ENCODE results near the gene CFAP126. TPM values are rescaled to one million over a fixed set of nuclear protein-coding genes. Genes with fewer than 3 reads are reported as not detected.
"Not testable (repeated sequence)": the region's sequence is repeated elsewhere in the genome, so short reads cannot be mapped to it uniquely, and the experiment has no call there.

Gene CFAP126
- polyA plus RNA-seq, 1 donor = 1.8 TPM

DNA sequence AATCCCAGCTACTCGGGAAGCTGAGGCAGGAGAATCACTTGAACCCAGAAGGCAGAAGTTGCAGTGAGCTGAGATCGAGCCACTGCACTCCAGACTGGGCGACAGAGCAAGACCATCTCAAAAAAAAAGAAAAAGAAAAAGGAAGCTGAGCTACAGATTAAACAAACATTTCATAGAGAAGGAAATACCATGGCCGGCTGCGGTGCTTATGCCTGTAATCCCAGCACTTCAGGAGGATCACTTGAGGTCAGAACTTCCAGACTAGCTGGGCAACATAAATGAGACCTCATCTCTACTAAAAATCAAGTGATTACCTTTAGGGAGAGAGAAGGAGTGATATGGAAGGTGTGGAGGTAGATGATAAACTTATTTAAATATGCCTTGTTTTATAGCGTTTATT, 14.0 kb upstream of the CFAP126 start:
- no peak for DNase-seq (ENCODE audit: low read depth)

DNA sequence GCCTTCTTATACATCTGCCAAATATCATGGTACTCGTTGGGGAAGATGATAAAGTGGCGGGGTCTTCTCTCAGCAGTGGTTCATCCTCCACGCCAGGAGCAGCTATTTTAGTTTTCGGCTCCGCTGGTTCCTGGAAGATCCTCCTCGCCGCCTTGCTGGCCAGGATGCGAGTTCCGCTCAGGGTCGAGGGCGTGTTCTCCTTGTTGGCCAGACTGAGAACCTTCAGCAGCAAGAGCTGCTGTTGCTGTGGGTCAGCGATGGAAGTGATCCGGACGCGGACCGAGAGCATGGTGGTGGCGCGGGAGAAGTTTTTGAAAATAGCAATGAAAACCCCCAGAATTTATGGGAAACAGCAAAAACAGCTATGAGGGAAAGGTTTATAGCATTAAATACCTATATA, 11.4 kb upstream of the CFAP126 start:
- no peak for DNase-seq (ENCODE audit: low read depth)

DNA sequence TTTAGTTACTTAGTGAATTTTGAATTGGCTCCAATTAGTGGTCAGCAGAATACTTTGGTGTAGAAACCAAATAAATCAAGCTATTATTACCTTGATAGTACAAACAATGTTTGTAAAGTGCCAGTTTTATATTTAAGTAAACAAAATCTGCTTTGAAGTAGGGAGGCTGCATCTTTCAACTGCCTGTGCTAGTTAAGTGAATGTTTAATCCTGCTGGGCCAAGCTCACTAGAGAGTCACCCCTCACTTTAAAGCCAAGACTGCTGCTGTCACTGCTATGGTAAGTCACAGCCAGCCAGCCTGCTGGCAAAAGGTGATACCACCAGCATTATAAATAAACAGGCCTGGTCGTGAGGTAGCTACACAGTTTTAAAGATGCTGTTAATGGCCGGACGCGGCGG, 10.3 kb upstream of the CFAP126 start:
- DNase-seq (ENCODE audit: low read depth) = no peak

GRCh38 chr1:161374373-161374772, 6.7 kb upstream of the CFAP126 start:
- no peak for DNase-seq (ENCODE audit: low read depth)

DNA sequence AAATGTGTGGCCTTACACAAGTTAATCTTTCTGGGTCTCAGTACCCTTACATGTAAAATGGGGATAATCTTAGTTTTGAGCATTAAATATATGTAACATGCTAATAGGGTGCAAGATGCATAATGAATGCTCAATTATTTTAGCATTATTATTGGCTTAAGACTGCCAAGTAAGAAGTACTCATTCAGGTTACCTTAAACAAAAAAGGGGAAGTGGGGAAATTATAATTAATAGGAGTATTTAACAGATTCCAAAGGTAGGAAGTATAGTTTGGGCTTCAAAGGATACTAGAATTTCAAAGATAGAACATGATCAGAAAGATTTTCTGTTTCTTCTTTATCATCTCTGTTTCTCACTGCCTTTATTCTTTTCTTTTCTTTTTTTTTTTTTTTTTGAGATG, 5.8 kb upstream of the CFAP126 start:
- DNase-seq (ENCODE audit: low read depth) = no peak

GRCh38 chr1:161365207-161365606, 2.5 kb downstream of the CFAP126 start:
- no peak for DNase-seq (ENCODE audit: low read depth)

DNA sequence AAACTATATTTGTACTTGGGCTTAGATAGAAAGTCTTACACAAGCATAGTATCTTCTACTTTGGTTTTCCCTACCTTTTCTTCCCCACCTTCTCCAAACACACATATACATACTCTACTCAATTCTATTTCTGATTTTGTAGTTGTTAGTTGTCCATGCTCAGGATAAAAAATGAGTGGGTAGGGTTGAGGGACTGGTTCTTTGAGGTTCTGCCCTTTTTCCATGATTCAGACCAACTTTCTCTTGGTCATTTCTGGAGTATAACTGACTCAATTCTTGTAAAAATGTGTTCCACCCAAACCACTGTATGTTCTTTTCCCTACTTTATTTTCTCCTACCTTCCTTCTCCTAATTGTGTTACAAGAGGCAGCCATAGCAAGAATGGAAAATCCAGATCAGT, 3.3 kb downstream of the CFAP126 start:
- DNase-seq (ENCODE audit: low read depth) = no peak

- DNase-seq (ENCODE audit: low read depth) = no peak
Measured at GRCh38 chr1:161359291-161359690, 8.4 kb downstream of the CFAP126 start.

DNA sequence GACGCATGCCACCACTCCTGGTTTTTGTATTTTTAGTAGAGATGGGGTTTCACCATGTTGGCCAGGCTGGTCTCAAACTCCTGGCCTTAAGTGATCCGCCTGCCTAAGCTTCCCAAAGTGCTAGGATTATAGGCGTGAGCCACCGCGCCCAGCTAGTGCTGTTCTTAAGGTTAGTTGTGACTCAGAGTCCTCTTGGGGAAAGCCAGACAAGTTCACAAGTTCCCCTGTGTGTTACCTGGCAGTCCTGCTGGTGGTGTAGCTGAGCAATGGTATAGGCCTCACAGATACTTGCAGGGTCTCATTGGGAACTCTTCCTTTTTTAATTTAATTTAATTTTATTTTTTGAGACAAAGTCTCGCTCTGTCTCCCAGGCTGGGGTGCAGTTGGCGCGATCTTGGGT, 10.6 kb downstream of the CFAP126 start:
- DNase-seq (ENCODE audit: low read depth) = no peak

- no peak for DNase-seq (ENCODE audit: low read depth)
Measured at GRCh38 chr1:161351482-161351881, 16.2 kb downstream of the CFAP126 start.

- no peak for DNase-seq (ENCODE audit: low read depth)
Measured at GRCh38 chr1:161350671-161351070, 17.0 kb downstream of the CFAP126 start.

GRCh38 chr1:161342821-161343220, 24.9 kb downstream of the CFAP126 start:
- no peak for DNase-seq (ENCODE audit: low read depth)

GRCh38 chr1:161342177-161342576, 25.5 kb downstream of the CFAP126 start:
- DNase-seq (ENCODE audit: low read depth) = no peak

- DNase-seq (ENCODE audit: low read depth) = no peak
Measured at GRCh38 chr1:161335796-161336195, 31.9 kb downstream of the CFAP126 start.

DNA sequence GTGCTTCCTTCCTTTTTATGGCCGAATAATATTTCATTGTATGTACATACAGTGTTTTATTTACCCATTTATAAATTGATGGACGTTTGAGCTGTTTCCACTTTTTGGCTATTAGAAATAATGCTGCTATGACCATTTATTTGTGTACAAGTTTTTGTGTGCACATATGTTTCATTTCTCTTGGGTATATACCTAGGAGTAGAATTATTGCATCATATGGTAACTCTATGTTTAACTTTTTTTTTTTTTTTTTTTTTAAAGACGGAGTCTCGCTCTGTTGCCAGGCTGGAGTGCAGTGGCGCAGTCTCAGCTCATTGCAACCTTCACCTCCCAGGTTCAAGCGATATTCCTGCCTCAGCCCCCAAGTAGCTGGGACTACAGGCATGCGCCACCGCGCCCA, 34.5 kb downstream of the CFAP126 start:
- no peak for DNase-seq (ENCODE audit: low read depth)

DNA sequence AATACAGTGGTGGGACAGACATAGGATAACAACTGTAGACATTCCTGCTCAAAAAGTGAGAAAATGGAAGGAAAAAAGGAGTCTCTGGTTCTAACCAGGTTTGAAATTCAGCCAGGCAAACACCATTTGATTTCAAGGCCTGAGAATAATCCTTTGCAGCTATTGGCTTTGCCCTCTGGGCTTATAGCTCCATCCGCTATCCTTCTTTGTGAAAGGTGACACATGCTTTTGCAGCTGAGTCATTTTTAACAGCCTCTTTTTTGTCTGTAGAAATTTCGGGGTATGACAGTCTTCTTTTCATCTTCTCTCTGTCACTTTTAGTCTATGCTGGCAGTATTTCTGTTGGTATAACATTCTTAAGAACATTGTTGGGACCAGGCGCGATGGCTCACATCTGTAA, 37.3 kb downstream of the CFAP126 start:
- no peak for DNase-seq (ENCODE audit: low read depth)

DNA sequence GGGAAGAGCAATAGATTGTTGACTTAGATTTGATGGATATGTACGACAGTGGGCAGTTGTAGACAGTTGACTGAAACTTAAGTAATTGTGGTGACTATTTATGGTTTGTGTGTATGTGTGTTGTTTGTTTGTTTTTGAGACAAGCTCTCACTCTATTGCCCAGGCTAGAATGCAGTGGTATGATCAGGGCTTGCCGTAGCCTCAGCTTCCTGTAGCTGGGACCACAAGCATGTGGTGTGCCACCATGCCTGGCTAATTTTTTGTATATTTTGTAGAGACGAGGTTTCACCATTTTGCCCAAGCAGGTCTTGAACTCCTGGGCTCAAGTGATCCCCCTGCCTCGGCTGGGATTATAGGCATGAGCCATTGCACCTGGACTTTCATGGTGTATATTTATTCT, 43.7 kb downstream of the CFAP126 start:
- DNase-seq (ENCODE audit: low read depth) = no peak

DNA sequence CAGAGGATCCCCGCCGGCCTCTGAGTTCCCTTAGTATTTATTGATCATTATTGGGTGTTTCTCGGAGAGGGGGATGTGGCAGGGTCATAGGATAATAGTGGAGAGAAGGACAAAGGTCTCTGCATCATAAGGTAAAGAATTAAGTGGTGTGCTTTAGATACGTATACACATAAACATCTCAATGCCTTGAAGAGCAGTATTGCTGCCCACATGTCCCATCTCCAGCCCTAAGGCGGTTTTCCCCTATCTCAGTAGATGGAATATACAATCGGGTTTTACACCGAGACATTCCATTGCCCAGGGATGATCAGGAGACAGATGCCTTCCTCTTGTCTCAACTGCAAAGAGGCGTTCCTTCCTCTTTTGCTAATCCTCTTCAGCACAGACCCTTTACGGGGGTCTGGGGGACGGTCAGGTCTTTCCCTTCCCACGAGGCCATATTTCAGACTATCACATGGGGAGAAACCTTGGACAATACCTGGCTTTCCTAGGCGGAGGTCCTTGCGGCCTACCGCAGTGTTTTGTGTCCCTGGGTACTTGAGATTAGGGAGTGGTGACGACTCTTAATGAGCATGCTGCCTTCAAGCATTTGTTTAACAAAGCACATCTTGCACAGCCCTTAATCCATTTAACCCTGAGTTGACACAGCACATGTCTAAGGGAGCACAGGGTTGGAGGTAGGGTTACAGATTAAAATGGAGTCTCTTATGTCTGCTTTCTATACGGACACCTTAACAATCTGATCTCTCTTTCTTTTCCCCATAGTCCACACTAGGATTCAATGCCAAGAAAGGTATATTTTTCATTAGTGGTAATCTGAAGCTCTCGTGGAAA, 51.6 kb downstream of the CFAP126 start:
- not testable (repeated sequence) for DNase-seq (ENCODE audit: low read depth)

Other genes starting within 250 kb of the CFAP126 start
- 68.4 TPM for gene PFDN2, start 249.8 kb downstream of the CFAP126 start, polyA plus RNA-seq (ENCODE audit: insufficient read length)
- gene NIT1, start 249.8 kb downstream of the CFAP126 start, polyA plus RNA-seq (ENCODE audit: insufficient read length) = 32.7 TPM
- 47.1 TPM for gene DEDD, start 235.2 kb downstream of the CFAP126 start, polyA plus RNA-seq (ENCODE audit: insufficient read length)
- 98.9 TPM for gene UFC1, start 213.9 kb downstream of the CFAP126 start, polyA plus RNA-seq (ENCODE audit: insufficient read length)
- gene USP21, start 208.4 kb downstream of the CFAP126 start, polyA plus RNA-seq (ENCODE audit: insufficient read length) = 26.6 TPM
- 18.2 TPM for gene PPOX, start 201.4 kb downstream of the CFAP126 start, polyA plus RNA-seq (ENCODE audit: insufficient read length)
- 22.2 TPM for gene B4GALT3, start 190.4 kb downstream of the CFAP126 start, polyA plus RNA-seq (ENCODE audit: insufficient read length)
- 11.8 TPM for gene ADAMTS4, start 168.8 kb downstream of the CFAP126 start, polyA plus RNA-seq (ENCODE audit: insufficient read length)
- gene NDUFS2, start 165.5 kb downstream of the CFAP126 start, polyA plus RNA-seq (ENCODE audit: insufficient read length) = 142 TPM
- gene FCER1G, start 152.6 kb downstream of the CFAP126 start, polyA plus RNA-seq (ENCODE audit: insufficient read length) = 13.2 TPM
- gene APOA2, start 144.2 kb downstream of the CFAP126 start, polyA plus RNA-seq (ENCODE audit: insufficient read length) = not detected
- 9.8 TPM for gene TOMM40L, start 141.8 kb downstream of the CFAP126 start, polyA plus RNA-seq (ENCODE audit: insufficient read length)
- gene NR1I3, start 129.7 kb downstream of the CFAP126 start, polyA plus RNA-seq (ENCODE audit: insufficient read length) = 0.83 TPM
- 0.38 TPM for gene PCP4L1, start 109.1 kb downstream of the CFAP126 start, polyA plus RNA-seq (ENCODE audit: insufficient read length)
- gene MPZ, start 57.9 kb downstream of the CFAP126 start, polyA plus RNA-seq (ENCODE audit: insufficient read length) = 12.5 TPM
- 117 TPM for gene SDHC, start 53.5 kb downstream of the CFAP126 start, polyA plus RNA-seq (ENCODE audit: insufficient read length)
- gene FCGR2A, start 137.6 kb upstream of the CFAP126 start, polyA plus RNA-seq (ENCODE audit: insufficient read length) = 3.6 TPM
- 0.57 TPM for gene HSPA6, start 156.7 kb upstream of the CFAP126 start, polyA plus RNA-seq (ENCODE audit: insufficient read length)
- 0.81 TPM for gene FCGR3A, start 181.9 kb upstream of the CFAP126 start, polyA plus RNA-seq (ENCODE audit: insufficient read length)

All from forelimb muscle (tissue), 1 donor.